Nephron progenitor cell (in vitro differentiated cells): ENCODE results near the gene ANKRD33.

Source experiments
- DNase-seq: peaks from one replicate; pipeline ENCODE4 v3.0.0; 2021
- H3K27ac Mint-ChIP-seq: 2 replicates; pipeline ENCODE4 v1.8.0; 2021; ENCODE audit warnings: mild to moderate bottlenecking, moderate library complexity, mixed read lengths
- H3K27me3 Mint-ChIP-seq: 2 replicates; pipeline ENCODE4 v1.8.0; 2021; ENCODE audit warnings: mild to moderate bottlenecking, low read depth, mixed read lengths; ENCODE audit not compliant: poor library complexity
- H3K36me3 Mint-ChIP-seq: 2 replicates; pipeline ENCODE4 v1.8.0; 2021; ENCODE audit warnings: low read depth, mixed read lengths
- H3K4me1 Mint-ChIP-seq: 2 replicates; pipeline ENCODE4 v1.8.0; 2021; ENCODE audit warnings: mixed read lengths
- H3K4me3 Mint-ChIP-seq: 2 replicates; pipeline ENCODE4 v1.8.0; 2021; ENCODE audit warnings: mild to moderate bottlenecking, moderate library complexity, mixed read lengths
- H3K9me3 Mint-ChIP-seq: 2 replicates; pipeline ENCODE4 v1.8.0; 2021; ENCODE audit warnings: mild to moderate bottlenecking, moderate library complexity, mixed read lengths
- CTCF ChIP-seq: fragments of 200-600 bp; sonication (generic); IDR thresholded peaks from 2 replicates; pipeline ENCODE4 v1.5.0; 2021; ENCODE audit warnings: antibody characterized with exemption

The ANKRD33 gene

DNA sequence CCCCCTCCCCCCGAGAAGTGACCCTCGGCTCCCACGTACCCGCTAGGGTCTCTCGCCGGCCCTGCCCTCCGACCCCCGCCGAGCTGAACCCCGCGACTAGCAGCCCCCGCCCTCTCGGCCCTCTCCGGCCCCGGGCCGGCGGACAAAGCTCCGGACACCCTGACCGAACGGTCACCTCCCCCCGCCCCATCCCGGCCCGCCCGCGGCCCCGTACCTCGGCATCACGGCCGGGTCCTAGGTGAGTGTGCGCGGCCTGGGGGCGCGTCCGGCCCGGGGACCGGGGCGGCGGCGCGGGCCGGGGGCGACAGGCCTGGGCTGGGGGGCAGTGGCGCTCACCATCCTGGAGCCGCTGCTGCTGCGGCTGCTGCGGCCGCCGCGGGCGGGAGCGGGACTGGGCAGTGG, 39.6 kb upstream of the ANKRD33 start, which contains the start of gene FIGNL2:
Gene FIGNL2 (minus strand): TSS at position 393 of the 402 bp plus-strand sequence. CDS start 26,305 bp downstream, outside the sequence.
- DNase-seq = peak; percentile 62
- H3K27ac Mint-ChIP-seq = peak within 1 kb of the TSS; percentile 94
- H3K4me1 Mint-ChIP-seq = peaks cover 76% of the 10 kb centered on the region
- no peaks in the 10 kb centered on the region for H3K27me3 Mint-ChIP-seq
- TF ChIP-seq CTCF = no peak
- H3K9me3 Mint-ChIP-seq = no peaks in the 10 kb centered on the region
- H3K36me3 Mint-ChIP-seq = peaks cover 4% of the 10 kb centered on the region
- H3K4me3 Mint-ChIP-seq = peak within 1 kb of the TSS; percentile 89

DNA sequence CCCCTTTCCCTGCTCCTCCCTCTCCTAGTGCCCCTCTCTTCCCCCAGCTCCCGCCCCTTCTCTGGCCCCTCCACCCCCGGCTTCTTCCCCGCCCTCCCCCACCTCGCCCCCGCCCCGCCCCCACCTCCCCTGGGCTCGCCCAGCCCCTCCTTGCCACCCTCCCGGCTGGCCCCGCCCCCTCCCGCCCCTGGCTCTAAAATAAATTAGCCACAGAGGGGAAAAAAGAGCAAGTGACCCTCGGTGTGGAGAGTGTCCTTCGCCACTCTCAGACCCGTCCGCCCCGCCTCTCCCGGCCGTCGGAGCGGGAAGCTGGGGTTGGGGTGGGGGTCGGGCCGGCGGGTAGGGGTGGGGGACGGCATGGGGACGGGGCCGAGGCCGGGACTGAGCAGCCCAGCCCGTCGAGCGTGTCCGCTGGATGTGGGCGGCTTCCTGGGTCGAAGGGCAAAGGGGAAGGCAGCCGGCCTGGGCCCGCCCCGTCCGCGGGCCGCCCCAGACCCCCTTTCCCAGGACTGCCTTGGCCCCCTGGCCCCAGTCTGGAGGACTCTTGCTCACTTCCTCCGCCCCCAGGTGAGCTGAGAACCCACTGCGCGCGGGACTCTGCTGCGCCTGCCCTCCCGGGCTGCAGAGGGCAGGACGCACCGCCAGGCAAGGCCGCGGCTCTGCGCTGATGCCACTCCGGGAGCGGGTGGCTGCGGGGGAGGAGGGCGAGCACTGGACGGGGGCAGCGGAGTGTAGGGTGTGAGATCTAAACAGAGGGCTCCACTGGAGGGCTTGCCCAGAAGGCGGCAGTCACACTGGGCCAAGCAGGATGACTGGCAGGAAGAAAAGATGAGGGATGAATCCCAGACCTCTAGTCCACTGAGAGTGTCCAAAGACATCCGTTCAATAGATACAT, 38.8 kb upstream of the ANKRD33 start:
- Mint-ChIP-seq H3K4me1 (peaks cover 73% of the 10 kb centered on the region), H3K36me3 (peaks cover 4% of the 10 kb centered on the region), H3K9me3 (no peaks in the 10 kb centered on the region), H3K4me3 (peak overlapping the region; percentile 67), H3K27ac (no peak overlapping the region), H3K27me3 (no peaks in the 10 kb centered on the region)
- peak; percentile 79 for DNase-seq
- no peak for TF ChIP-seq CTCF

GRCh38 chr12:51850081-51850964, 37.6 kb upstream of the ANKRD33 start:
- no peaks in the 10 kb centered on the region for H3K9me3 Mint-ChIP-seq
- no peak overlapping the region for H3K27ac Mint-ChIP-seq
- TF ChIP-seq CTCF = no peak
- peak overlapping the region; percentile 45 for H3K4me3 Mint-ChIP-seq
- H3K4me1 Mint-ChIP-seq = peaks cover 65% of the 10 kb centered on the region
- peaks cover 4% of the 10 kb centered on the region for H3K36me3 Mint-ChIP-seq
- no peak for DNase-seq
- no peaks in the 10 kb centered on the region for H3K27me3 Mint-ChIP-seq

DNA sequence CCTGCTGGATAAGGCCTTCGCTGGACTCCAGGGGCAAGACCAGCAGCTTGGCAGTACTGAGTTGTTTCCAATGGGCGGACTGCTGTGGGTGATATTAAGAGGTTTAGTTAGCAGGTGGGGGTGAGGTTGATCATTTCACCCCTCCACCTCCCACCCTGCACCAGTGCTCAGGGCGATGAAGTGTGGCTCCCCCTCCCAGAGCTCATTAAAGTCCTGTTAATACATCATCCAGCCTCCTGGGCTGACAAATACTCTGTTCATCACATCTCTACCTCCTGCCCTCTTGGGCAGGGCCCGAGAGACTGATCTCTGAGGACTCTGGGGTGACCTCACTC, 37.0 kb upstream of the ANKRD33 start:
- DNase-seq = no peak
- H3K36me3 Mint-ChIP-seq = peaks cover 7% of the 10 kb centered on the region
- H3K4me3 Mint-ChIP-seq = peak overlapping the region; percentile 45
- no peaks in the 10 kb centered on the region for H3K9me3 Mint-ChIP-seq
- no peak for TF ChIP-seq CTCF
- H3K27ac Mint-ChIP-seq = no peak overlapping the region
- H3K27me3 Mint-ChIP-seq = peaks cover 4% of the 10 kb centered on the region
- H3K4me1 Mint-ChIP-seq = peaks cover 65% of the 10 kb centered on the region

- H3K27me3 Mint-ChIP-seq = peaks cover 4% of the 10 kb centered on the region
- TF ChIP-seq CTCF = no peak
These were observed 36.3 kb upstream of the ANKRD33 start for GRCh38 chr12:51851413-51852124.

More at GRCh38 chr12:51851413-51852124, 36.3 kb upstream of the ANKRD33 start:
- peaks cover 65% of the 10 kb centered on the region for H3K4me1 Mint-ChIP-seq
- H3K27ac Mint-ChIP-seq = no peak overlapping the region
- peak overlapping the region; percentile 45 for H3K4me3 Mint-ChIP-seq
- H3K36me3 Mint-ChIP-seq = peaks cover 7% of the 10 kb centered on the region
- H3K9me3 Mint-ChIP-seq = no peaks in the 10 kb centered on the region
- no peak for DNase-seq
